CD4-positive, alpha-beta T cell treated with Interleukin-6 for 4 hours (primary cell): Measurements from ENCODE around the gene CEP112.
A peak's percentile ranks its signal among the peaks of the same experiment; 100 is the strongest.
"Not testable (repeated sequence)": the region's sequence is repeated elsewhere in the genome, so short reads cannot be mapped to it uniquely, and the experiment has no call there.

Experiments used
- DNase-seq: peaks from one replicate; pipeline ENCODE4 v3.0.0-alpha.2; 2020; ENCODE audit warnings: mixed read lengths

The CEP112 gene

DNA sequence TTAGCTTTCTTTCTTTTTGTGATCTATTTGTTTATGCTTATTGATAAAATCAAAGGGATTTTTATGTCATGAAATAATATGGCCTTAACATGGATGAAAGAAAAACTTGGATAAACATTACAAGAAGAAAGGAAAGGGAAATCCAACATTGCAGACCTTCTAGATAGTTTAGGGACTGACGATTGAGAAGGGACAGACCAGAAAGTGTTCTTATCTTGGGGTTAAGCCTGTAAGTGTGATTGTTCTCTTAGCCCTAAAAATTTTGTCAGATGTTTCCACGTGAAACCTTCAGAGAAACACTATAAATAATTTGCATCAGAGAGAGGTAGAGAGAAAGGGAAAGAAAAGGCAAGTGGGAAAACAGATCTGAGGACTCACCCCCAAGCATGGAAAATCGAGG lies 473.3 kb downstream of the CEP112 start:
- no peak for DNase-seq

DNA sequence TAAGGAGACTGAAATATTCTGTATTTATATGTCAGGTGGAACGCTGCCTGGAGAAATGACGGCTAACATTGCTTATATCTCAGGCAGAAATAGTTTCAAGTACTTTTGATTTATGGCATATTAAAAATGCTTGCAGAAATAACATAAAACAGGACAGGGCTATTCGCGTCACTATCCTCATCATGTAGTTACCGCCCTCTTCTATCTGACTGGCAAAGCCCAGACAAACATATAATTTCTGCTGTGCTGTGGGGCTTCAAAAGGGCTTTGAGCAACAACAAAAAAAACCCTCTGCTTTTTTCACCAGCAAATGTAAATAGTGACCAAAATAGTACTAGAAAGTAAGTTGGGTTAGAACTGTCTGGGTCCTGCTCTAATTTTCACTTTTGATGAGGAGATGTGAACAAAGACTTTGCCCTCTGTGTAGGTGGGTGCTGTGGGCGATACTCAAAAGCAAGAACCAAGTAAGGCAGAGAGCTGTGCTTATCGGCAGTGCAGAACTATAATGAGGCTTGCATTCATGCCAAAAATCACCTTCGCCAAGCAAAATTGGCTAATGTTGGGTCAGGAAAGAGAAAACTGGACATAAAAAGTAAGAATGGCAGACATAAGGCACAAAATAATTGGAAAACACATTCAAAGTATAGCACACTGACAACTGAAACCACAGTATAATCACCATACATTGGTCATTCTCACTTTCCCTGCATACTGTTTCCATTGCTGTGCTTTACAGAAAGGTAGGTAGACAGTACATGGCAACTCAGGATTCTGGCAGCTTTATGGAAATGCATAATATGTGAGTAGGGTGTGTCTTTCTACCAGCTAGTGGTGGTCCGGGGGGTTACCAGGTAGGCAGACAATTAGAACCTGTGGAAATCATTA lies 479.3 kb downstream of the CEP112 start:
- DNase-seq, result no peak

DNA sequence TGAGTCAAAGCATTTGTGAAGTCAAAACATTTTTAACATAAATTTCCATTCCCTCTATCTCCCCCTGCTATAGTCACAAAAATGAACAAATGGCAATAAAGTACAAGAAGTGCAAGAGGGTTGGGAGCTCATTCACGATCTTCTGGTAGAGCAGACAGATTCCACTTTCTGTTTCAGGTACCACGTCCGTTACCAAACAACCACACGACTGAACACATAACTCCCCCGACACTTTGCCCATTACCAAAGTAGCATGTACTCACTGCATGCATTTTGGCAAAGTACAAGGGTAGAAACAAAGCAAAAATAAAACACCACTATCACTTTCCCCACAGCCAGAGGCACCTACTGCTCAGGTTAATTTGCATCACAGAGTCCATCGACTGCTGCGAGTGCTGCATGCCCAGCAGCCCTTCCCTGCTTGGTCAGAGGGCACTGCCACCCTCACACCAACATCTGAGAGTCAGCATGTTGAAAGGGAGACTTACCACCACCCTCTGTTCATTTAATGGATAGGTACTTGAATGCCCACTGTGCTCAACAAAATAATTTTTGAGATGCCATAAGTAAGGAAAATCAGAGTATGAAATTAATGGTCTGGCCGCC lies 480.2 kb downstream of the CEP112 start:
- no peak for DNase-seq

- DNase-seq, result no peak
These were observed 484.2 kb downstream of the CEP112 start for GRCh38 chr17:65707780-65708179.

DNA sequence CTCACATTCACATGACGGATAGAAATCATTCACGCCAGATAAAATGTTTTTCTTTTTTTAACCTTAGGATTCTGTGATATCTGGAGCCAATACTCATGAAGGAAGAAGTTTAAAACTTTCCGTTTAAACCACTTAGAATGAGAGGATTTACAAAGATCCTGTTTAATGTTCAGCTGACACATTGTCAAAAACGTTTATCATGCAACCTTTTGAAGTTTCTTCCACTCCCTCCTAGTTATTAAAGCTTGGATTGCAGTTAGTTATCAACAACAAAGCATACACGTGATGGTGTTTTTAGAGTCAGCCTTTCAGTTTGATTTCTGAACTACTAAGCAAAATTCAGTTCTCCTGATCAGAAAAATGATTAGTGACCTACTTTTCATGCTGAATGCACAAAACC lies 487.2 kb downstream of the CEP112 start:
- no peak for DNase-seq

- no peak for DNase-seq
These were observed 488.0 kb downstream of the CEP112 start for GRCh38 chr17:65703891-65704290.

DNA sequence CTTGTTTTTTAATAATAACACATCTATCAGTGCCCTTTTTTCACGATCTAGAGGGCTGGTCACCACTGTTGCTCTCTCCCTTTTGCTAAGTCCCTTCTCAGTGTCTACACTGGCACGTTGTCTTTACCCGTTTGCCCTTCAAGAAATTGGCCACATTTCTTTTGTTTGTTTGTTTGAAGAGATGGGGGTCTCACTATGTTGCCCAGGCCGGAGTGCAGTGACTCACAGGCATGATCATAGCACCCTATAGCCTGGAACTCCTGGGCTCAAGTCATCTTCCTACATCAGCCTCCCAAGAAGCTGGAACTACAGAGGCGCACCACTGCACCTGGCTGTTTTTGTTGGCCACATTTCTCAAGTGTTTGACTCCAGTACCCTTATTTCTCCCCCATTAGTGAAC lies 492.5 kb downstream of the CEP112 start:
- no peak for DNase-seq

- no peak for DNase-seq
These were observed 493.4 kb downstream of the CEP112 start for GRCh38 chr17:65698381-65699061.

DNA sequence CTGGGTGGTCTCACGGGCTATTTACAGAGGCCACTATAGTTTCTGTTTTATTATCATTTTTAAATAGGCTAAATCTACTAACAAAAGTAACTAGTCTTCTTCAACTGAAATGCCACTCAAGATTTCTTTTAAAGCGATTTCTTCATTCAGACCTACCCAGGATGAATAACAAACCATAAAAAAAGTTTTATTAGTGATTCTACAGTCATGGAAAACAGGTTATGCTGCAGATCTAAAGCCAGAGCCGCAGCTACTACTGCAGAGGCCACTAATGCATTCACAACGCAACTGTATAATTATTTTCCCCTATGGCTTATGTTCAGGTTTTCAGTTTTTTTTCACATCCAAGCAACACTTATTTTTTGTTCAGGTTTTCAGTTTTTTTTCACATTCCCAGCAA lies 494.3 kb downstream of the CEP112 start:
- DNase-seq, result no peak

- no peak for DNase-seq
These were observed 495.1 kb downstream of the CEP112 start for GRCh38 chr17:65696739-65697394.

GRCh38 chr17:65694601-65695000 lies 497.3 kb downstream of the CEP112 start:
- DNase-seq, result no peak

DNA sequence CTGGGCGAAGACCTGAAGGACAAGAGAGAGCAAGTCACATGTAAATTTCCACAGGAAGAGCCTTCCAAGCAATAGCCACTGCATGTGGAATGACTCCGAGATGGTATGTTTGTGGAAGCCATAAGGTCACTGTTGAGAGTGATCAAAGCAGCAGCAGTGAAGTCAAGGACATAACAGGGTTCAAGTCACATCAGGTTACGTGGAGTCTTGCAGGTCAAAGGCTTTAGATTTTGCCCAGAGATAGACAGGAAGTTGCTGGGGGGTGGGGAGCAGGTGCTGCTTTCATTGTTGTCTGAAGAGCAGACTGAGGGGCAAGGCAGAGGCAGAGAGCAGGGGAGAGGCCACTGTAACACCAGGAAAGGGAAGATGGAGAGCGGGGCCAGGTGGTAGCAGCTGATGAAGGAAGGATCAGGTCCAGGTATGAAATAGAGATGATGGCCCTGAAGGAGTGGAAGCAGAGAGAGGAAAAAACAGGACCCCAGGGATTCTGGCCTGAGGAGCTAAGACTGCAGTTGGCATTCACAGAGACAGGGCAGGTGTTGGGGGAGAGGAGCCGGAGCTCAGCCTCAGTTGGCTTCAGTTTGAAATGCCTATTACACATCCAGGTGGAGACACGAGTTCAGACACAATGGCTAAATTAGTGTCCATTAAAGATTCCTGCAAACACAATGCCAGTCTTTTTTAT lies 501.2 kb downstream of the CEP112 start:
- peak; percentile 11 for DNase-seq

- DNase-seq, result no peak
These were observed 503.6 kb downstream of the CEP112 start for GRCh38 chr17:65688307-65688706.

DNA sequence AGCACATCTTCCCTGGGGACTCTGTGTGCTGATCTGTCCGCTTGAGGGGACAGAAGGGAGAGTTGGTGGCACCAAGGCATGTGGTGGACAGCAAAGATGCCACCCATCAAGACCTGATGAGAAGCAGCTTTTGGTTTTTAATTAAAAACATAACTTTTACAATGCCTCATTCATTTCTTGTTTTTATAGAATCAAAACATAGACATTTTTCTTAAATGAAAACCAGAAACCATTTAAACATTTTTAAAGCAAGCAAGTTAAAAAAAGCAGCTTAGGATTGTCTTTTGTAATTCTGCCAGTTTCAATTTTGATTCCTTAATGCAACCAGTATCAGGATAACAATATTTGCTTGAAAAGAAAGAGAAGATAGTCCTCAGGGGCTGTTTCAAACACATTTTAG lies 506.8 kb downstream of the CEP112 start:
- DNase-seq, result no peak

DNA sequence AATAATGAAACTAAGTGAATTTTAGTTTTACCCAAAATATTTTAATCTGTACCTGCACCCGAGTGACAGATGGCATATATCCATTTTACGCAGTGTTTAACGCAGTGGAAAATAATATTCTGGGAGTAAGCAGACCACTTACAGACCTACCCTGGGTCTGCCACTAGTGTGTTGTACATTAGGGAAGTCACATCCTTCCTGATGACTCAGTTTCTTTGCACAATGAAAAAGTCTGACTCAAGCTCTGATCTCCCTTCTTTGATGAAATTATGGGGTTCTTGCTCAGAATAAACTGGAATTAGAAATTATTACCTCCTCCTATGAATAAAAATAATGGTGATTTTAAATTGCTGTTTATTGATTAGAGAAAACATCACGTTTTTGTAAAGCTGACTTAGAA lies 507.3 kb downstream of the CEP112 start:
- DNase-seq, result no peak

DNA sequence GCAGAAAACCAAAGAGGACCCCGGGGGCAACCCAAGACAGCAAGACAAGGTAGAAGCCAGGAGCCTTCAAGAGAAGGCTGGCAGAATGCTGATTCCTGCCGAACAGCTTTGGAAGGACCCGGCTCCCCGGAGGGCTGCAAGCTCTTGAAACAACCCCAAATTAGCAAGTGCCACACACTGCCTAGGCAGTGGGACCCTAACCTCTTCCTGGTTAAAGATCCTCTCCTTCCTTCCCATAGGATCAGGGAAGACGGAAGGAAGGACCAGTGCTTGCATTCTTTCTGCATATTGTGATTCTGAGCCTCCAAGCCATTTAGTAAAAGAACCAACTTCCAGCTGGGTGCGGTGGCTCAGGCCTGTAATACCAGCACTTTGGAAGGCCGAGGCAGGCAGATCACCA lies 508.5 kb downstream of the CEP112 start:
- no peak for DNase-seq

DNA sequence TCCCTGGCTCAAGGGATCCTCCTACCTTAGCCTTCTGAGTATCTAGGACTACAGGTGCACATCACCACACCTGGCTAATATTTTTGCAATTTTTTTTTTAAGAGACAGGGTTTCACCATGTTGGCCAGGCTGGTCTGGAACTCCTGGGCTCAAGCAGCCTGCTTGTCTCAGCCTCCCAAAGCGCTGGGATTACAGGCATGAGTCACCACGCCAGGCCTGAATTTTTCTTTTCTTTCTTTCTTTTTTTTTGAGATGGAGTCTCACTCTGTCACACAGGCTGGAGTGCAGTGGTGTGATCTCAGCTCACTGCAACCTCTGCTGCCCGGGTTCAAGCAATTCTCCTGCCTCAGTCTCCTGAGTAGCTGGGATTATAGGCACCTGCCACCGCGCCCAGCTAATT lies 510.2 kb downstream of the CEP112 start:
- not testable (repeated sequence) for DNase-seq

- DNase-seq, result no peak
These were observed 512.6 kb downstream of the CEP112 start for GRCh38 chr17:65679165-65679845.

GRCh38 chr17:65678546-65678945 lies 513.4 kb downstream of the CEP112 start:
- no peak for DNase-seq

DNA sequence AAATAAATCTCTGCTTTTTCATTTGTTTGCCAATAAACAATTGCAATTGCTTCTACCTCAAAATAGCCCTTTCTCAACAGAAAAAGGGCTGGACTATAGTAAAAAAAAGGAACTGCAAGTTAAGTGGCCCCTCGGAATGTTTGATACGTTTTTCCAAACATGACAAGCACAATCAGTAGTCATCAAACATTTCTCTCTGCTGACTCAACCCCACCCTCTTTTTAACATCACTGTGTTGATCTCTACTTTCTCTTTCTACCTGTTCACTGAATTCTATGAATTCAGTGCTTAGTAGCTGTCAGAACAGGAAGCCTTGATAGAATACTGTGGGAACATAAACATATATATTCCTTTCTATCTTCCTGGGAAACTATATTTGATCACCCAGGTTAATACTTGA lies 514.0 kb downstream of the CEP112 start:
- DNase-seq, result no peak

GRCh38 chr17:65674246-65675045 lies 517.5 kb downstream of the CEP112 start:
- DNase-seq, result no peak
